NCI-H748 treated with DMSO at 0.1 percent for 48 hours (cell line): ENCODE data around the gene CD48.

Source experiments
- DNase-seq: peaks from one replicate; lab custom pipeline; 2025; lab: John Stamatoyannopoulos, UW

CD48 gene

DNA sequence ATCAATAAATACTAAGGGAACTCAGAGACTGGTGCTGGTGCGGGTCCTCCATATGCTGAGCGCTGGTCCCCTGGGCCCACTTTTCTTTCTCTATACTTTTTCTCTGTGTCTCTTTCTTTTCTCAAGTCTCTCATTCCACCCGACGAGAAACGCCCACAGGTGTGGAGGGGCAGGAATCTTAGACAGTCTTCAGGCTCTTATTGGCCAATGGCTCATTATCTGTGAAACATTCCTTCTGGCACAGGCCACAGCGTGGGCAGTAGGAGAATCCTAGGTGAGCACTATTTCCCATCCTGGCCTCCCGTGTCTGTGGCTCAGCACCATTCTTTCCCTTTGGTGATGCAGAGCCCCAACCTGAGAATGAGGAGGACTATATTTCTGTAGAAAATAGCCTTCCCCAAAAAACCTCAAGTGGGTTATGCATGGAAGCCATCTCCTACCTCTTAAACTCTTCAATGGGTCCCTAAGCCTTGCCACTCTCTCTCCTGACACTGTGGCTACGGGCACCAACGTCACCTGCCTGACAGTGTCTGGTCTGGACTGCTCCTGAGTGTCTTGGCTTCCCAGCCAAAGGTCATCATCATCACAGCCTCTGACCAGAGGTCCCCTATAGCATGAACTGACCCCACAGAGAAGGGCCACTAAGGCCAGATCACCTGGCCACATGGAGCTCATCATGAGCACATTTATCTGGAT, 58.5 kb downstream of the CD48 start:
- no peak for DNase-seq

DNA sequence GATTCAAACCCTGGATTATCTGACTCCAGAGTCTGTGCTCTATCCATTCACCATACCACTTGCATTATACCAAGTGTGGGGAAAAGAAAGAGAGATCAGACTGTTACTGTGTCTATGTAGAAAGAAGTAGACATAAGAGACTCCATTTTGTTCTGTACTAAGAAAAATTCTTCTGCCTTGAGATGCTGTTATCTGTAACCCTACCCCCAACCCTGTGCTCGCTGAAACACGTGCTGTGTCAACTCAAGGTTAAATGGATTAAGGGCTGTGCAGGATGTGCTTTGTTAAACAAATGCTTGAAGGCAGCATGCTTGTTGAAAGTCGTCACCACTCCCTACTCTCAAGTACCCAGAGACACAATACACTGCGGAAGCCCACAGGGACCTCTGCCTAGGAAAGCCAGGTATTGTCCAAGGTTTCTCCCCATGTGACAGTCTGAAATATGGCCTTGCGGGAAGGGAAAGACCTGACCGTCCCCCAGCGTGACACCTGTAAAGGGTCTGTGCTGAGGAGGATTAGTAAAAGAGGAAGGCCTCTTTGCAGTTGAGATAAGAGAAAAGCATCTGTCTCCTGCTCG, 59.5 kb downstream of the CD48 start:
- DNase-seq: peak; percentile 13

- no peak for DNase-seq
Measured at GRCh38 chr1:160651433-160652064, 60.1 kb downstream of the CD48 start.

DNA sequence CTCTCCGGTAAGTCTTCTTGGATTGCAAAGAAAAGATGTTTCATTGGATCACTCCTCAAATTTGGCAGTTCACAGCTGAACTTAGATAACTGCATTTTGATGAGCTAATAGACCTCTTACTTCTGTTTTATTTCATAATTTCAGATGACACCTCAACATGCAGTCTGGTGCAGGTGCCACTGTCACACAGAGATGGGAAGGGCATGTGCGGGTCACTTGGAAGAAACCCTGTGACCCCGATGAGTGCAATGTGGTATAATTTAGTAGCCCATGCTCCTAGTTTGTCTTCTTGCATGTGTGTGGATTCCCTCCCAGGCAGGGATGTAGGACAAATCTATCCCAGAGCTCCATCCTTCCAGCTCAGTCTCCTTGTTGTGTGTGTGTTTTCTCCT, 64.3 kb downstream of the CD48 start:
- no peak for DNase-seq

DNA sequence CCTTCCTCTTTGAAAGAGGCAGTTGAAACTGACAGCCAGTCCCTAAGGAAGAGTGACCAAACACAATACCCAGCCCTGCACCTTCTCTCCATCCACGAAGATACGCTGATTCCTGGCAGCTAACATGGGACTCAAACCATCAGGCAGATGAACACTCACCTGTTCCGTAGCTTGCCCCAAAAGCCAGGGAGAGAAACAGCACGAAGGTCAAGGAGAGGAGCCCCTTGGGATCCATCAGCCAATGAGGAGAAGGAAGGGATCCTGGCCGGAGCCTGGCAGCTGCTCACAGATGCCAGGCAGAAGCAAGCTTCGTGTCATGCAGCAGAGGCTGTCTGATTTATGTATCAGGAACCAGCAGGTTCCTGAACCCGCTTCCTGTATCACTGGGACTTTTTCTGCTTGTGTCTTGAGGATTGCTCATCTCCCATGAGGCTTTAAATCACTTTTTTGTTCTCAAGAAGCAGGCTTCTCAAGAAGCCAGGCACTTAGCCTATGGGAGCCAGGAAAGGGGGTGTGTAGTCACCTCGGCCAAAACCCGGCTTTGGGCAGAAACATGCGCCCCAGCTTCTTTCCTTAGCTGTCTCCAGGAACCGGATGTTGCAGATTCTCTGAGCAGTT, 64.8 kb downstream of the CD48 start, which contains the start of gene SLAMF1:
Gene SLAMF1, minus strand, starts transcription at position 334 of the 618 bp plus-strand sequence. Its CDS starts 99 bp downstream, at position 235.
- no peak for DNase-seq

DNA sequence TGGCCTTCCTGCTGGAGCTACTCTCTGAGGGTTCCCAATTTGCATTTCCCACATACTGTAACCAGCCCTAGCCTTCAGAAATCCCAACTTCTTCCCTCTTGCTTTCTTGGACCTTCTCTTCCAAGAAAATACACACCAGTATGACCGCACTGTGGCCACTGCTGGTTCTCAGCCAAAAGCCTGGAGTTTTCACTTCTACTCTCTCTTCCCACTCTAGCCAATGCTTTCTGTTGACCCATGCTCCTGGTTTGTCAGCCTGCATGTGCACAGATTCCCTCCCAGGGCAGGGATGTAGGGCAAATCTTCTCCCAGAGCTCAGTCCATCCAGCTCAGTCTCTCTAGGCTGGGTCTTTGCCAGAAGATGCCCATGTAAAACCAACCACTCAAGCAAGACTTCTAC, 65.4 kb downstream of the CD48 start:
- DNase-seq: no peak

GRCh38 chr1:160645386-160646130, 66.1 kb downstream of the CD48 start:
- no peak for DNase-seq

DNA sequence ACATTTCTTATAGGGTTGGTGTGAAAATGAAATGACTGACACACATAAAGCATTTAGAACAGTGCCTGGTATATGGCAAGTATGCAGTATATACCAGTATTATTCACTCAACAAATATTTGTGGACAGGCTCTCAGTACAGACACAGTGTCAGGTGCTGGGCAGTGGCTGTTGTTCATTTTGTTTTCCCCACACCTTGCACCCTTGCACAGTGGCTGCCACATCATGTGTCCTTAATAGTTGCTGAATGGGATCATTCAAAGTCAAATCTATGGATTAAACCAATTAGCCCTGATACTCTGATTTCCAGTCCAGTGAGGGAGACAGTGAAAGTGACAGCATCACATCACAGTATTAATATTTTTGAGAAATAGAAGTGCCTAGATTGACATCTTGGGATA, 67.2 kb downstream of the CD48 start:
- no peak for DNase-seq

DNA sequence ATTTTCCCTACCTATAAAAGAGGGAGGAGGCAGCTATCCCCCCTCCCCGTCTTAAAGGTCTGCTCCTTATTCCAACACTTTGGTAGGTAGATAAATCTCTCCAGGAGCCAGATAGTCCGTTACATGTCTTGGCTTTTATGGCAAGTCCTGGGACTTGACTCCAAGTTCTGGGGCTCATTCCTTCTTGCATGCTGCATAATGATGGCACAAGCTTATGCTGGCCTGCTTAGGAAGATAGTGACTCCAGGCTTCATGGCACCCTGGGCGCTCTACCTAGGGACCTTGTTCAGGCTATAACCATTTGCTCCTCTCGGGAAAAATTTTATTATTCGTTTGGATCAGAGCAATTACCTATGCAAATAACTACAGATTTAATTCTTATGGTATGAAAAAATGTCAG, 68.5 kb downstream of the CD48 start:
- no peak for DNase-seq

DNA sequence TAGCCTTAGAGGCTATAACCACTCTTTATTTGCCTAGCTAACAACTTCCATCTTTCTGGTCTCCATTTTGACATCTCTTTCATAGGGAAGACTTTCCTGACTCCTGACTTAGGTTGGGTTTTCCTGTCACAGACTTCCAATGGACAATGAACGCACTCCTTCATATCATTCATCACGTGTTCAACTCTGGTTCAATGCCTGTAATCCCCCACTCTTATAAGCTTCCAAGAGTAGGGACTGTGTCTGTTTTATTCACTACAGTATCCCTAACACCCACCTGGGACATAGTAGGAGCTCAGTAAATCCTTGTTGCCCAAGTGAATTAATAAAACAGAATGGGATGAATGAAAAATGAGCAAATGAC, 69.4 kb downstream of the CD48 start:
- DNase-seq: no peak

DNA sequence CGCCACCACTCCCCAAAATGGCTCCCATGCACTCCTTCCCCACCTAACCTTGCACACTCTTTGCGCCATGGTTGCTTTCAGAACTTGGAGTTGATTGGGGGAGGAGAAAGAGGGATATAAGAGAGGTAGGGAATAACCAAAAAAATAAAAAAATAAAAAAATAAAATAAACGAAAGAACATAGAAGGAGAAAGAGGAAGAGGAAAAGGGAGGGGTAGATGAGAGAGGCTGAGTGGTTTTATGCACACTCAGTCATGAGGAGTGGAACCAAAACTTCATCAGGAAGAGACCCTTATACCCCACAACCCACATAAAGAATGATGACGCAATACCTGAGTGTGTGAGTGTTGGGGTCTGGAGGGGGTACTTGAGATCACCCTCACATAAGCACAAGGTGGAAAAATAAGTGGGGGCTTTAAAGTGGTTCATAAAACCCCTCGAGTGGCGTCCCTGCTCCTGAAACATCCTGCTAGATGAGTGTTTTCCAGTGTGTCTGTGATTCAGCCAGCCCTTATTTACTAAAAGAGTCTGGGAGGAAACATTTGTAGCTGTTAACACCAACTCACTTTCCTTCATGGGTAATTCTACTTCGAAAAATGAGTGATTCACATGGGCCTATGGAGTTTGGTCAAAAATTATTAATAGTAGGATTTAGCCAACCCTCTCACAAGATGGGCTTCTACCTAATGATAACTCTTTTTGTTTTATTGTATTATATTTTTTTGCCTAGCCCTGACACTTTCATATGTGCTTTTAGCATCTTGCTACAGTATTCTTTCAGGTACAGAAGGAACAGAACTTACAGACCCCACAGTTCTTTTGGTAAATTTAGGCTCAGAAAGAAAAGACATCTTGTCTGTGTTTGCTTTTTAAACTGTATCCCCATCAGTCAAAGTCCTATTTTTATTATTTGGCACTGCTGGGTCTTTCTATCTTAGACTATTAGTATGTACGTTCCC, 70.0 kb downstream of the CD48 start:
- no peak for DNase-seq

DNA sequence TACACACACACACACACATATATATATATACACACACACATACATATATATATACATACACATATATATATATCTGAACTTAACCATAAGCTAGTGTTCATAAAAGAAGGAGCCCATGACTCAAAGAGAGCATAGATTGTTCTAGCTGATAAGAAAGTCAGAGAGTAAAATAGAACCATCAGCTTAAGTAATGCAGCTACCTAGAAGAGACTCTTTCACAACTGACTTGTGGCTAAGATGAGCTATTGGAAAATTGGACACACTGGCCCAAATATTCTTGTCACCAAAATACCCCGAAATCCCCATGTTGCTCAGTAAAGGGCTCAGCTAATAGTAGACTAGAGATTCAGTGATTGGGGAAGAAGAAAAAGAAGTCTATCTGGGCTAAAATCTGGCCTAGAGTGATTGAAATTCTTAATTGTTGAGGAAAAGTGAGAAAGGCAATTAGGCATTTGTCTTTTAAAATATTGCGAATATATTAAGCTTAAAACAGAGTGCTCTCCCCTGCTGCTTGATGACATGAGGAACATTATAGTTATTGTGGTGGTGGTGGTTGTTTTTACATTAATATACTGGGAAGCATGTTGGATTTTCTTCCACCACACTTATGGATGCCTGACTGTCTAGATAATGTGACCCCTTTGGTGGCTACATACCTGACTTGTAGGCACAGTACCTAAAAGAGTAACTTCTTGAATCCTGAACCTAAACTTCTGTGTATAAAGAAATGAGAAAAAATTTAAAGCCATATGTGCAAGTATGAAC, 71.1 kb downstream of the CD48 start:
- no peak for DNase-seq

- no peak for DNase-seq
Measured at GRCh38 chr1:160639652-160640051, 72.0 kb downstream of the CD48 start.

GRCh38 chr1:160638926-160639325, 72.7 kb downstream of the CD48 start:
- no peak for DNase-seq

DNA sequence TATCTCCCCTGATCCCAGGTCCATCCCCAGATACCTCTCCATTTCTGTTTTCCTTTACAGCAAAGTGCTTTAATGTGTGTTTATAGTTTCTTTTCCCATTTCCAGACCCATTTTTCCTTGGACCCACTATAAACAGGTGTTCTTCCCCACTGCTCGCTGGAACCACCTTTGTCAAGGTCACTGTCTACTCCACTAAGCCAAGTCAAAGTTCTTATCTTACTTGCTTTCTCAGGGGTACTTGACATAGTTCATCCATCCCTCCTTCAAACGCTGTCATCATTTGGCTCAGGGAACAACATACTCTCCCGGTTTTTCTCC, 73.1 kb downstream of the CD48 start:
- DNase-seq: no peak

GRCh38 chr1:160637821-160638539, 73.6 kb downstream of the CD48 start:
- DNase-seq: no peak

DNA sequence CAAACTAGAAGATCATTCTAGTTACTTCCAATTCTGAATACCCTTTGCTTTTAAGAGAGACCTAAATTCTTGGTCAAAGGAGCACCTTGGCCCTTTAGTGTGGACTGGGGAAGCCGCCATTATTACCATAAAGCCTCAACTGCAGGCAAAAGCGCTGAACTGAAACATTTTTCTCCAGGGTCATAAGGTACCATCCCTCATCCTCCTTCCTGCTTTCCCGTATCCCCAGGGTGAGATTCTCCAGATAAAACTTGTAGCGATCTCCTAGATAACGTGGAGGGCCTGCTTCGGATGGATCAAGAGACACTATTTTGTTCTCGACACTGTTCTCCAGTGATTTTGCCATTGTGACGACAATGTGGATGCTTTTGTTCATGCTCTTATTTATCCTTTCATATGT, 74.6 kb downstream of the CD48 start:
- no peak for DNase-seq

GRCh38 chr1:160636547-160636946, 75.1 kb downstream of the CD48 start:
- no peak for DNase-seq

DNA sequence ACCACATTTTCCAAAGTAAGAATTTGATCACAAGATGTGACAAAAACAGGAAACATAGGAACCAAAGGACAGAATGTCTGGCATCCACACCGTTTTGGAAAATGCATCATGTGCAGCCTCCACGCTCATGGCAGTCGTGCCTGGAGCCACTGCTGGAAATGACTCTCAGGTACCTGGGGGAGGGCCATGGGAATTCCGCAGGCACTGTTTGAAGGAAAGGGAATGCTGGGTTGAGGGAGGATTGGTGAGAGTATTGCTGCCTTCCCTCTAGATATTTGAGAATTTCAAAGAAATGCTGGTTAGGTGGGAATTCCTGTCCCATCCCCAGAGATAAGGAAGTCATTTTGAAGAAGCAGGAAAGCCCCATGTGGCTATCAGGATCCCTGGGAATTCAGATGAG, 75.5 kb downstream of the CD48 start:
- DNase-seq: no peak
